Osteocyte (in vitro differentiated cells): ENCODE data around the gene AFP. TPM values are rescaled to one million over a fixed set of nuclear protein-coding genes. Genes with fewer than 3 reads are reported as not detected.

ENCODE experiments used
- DNase-seq: peaks from one replicate; pipeline ENCODE4 v3.0.0; 2021; ENCODE audit warnings: mixed read lengths; ENCODE audit not compliant: unreplicated experiment; ENCODE audit errors: extremely low spot score
- H3K27ac Mint-ChIP-seq: one replicate; pipeline ENCODE4 v1.8.0; 2021; ENCODE audit warnings: mild to moderate bottlenecking, mixed read lengths; ENCODE audit not compliant: unreplicated experiment
- H3K27me3 Mint-ChIP-seq: one replicate; pipeline ENCODE4 v1.8.0; 2021; ENCODE audit warnings: mixed read lengths; ENCODE audit not compliant: unreplicated experiment
- H3K36me3 Mint-ChIP-seq: one replicate; pipeline ENCODE4 v1.8.0; 2021; ENCODE audit warnings: mixed read lengths; ENCODE audit not compliant: unreplicated experiment
- H3K4me1 Mint-ChIP-seq: one replicate; pipeline ENCODE4 v1.8.0; 2021; ENCODE audit warnings: mixed read lengths; ENCODE audit not compliant: unreplicated experiment
- H3K4me3 Mint-ChIP-seq: one replicate; pipeline ENCODE4 v1.8.0; 2021; ENCODE audit warnings: mild to moderate bottlenecking, moderate library complexity, mixed read lengths; ENCODE audit not compliant: unreplicated experiment
- H3K9me3 Mint-ChIP-seq: one replicate; pipeline ENCODE4 v1.8.0; 2021; ENCODE audit warnings: mixed read lengths; ENCODE audit not compliant: unreplicated experiment
- total RNA-seq: library from RNA; stranded (reverse); gene quantifications from 2 replicates; pipeline ENCODE4 v1.2.1, GENCODE V29; 2021
- TF ChIP-seq, protein P1 (sequence below): fragments of 200-600 bp; sonication (generic); IDR thresholded peaks from 2 replicates; pipeline ENCODE4 v1.5.0; 2021; ENCODE audit warnings: antibody characterized with exemption, mild to moderate bottlenecking, moderate library complexity

The AFP gene
- total RNA-seq, 1 donor from 2014 or later, result not detected

DNA sequence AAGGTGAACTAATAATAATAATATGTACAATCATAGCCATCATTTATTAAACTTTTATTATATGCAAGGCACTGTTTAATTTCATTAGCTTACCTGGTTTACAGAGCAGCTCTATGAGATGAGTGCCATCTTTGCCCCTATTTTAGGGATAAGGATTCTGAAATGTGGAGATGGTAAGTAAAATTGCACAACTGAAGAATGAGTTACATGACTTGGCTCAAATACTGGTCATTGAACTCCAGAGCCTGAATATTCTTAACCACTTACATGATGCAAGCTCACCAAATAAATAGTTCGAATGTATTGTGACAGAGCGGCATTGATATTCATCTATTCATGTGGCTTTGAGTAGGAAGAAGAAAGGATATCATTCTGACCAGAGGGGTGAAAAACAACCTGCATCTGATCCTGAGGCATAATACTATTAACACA is 20.2 kb upstream of the AFP start:
- H3K4me3 Mint-ChIP-seq, result no peak overlapping the region
- TF ChIP-seq, protein P1, sequence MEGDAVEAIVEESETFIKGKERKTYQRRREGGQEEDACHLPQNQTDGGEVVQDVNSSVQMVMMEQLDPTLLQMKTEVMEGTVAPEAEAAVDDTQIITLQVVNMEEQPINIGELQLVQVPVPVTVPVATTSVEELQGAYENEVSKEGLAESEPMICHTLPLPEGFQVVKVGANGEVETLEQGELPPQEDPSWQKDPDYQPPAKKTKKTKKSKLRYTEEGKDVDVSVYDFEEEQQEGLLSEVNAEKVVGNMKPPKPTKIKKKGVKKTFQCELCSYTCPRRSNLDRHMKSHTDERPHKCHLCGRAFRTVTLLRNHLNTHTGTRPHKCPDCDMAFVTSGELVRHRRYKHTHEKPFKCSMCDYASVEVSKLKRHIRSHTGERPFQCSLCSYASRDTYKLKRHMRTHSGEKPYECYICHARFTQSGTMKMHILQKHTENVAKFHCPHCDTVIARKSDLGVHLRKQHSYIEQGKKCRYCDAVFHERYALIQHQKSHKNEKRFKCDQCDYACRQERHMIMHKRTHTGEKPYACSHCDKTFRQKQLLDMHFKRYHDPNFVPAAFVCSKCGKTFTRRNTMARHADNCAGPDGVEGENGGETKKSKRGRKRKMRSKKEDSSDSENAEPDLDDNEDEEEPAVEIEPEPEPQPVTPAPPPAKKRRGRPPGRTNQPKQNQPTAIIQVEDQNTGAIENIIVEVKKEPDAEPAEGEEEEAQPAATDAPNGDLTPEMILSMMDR, result no peak
- H3K27me3 Mint-ChIP-seq, result peaks cover 24% of the 10 kb centered on the region
- no peaks in the 10 kb centered on the region for H3K9me3 Mint-ChIP-seq
- H3K4me1 Mint-ChIP-seq, result no peaks in the 10 kb centered on the region
- no peak for DNase-seq
- no peaks in the 10 kb centered on the region for H3K36me3 Mint-ChIP-seq
- H3K27ac Mint-ChIP-seq, result no peak overlapping the region

DNA sequence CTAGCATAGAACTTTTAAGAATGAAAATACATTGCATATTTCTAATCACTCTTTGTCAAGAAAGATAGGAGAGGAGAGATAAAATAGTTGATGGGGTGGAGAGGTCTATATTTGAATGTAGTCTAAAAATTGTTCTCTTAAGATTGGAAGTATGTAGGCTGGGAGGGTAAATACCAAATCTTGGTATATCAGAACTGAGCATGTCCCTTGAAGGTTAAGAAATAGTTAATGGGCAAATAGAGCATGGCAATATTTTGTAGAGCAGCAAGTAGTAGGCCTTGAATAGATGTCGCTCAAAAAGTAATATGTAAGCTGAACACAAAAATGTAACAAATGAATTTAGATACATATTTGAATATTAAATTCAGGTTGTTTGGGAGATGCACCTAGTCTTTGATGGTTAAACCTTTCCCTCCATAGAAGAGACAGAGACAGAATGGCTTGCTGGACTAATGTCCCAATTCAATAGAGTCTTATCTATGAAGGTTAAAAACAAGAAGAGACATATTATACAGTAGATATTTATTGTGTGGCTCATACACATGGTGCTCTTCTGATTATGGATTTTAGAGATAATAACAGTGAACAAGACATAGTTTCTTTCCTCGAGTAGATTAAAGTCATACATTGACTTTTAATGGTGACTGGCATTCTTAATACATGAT is 19.5 kb upstream of the AFP start:
- H3K4me1 Mint-ChIP-seq, result no peaks in the 10 kb centered on the region
- H3K9me3 Mint-ChIP-seq, result no peaks in the 10 kb centered on the region
- H3K36me3 Mint-ChIP-seq, result no peaks in the 10 kb centered on the region
- H3K4me3 Mint-ChIP-seq, result no peak overlapping the region
- no peak for DNase-seq
- H3K27ac Mint-ChIP-seq, result no peak overlapping the region
- TF ChIP-seq, protein P1, result no peak
- peaks cover 19% of the 10 kb centered on the region for H3K27me3 Mint-ChIP-seq

DNA sequence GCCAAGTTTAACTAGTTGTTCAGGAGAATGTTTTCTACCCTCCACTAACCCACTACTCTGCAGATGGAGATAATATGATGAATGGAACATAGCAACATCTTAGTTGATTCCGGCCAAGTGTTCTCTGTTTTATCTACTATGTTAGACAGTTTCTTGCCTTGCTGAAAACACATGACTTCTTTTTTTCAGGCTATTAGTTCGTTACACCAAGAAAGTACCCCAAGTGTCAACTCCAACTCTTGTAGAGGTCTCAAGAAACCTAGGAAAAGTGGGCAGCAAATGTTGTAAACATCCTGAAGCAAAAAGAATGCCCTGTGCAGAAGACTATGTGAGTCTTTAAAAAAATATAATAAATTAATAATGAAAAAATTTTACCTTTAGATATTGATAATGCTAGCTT is 18.7 kb upstream of the AFP start:
- Mint-ChIP-seq H3K36me3 (no peaks in the 10 kb centered on the region), H3K9me3 (no peaks in the 10 kb centered on the region), H3K4me1 (no peaks in the 10 kb centered on the region), H3K27me3 (peaks cover 18% of the 10 kb centered on the region), H3K4me3 (no peak overlapping the region), H3K27ac (no peak overlapping the region)
- DNase-seq, result no peak
- TF ChIP-seq, protein P1, result no peak

DNA sequence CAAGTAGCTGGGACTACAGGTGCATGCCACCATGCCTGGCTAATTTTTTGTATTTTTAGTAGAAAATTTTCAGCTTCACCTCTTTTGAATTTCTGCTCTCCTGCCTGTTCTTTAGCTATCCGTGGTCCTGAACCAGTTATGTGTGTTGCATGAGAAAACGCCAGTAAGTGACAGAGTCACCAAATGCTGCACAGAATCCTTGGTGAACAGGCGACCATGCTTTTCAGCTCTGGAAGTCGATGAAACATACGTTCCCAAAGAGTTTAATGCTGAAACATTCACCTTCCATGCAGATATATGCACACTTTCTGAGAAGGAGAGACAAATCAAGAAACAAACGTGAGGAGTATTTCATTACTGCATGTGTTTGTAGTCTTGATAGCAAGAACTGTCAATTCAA is 18.0 kb upstream of the AFP start:
- no peak for DNase-seq
- H3K27ac Mint-ChIP-seq, result no peak overlapping the region
- H3K4me1 Mint-ChIP-seq, result no peaks in the 10 kb centered on the region
- H3K27me3 Mint-ChIP-seq, result peaks cover 17% of the 10 kb centered on the region
- H3K4me3 Mint-ChIP-seq, result no peak overlapping the region
- H3K36me3 Mint-ChIP-seq, result no peaks in the 10 kb centered on the region
- TF ChIP-seq, protein P1, result no peak
- no peaks in the 10 kb centered on the region for H3K9me3 Mint-ChIP-seq

DNA sequence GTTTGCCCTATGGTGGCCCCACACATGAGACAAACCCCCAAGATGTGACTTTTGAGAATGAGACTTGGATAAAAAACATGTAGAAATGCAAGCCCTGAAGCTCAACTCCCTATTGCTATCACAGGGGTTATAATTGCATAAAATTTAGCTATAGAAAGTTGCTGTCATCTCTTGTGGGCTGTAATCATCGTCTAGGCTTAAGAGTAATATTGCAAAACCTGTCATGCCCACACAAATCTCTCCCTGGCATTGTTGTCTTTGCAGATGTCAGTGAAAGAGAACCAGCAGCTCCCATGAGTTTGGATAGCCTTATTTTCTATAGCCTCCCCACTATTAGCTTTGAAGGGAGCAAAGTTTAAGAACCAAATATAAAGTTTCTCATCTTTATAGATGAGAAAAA is 17.3 kb upstream of the AFP start:
- Mint-ChIP-seq H3K27me3 (peaks cover 20% of the 10 kb centered on the region), H3K4me3 (no peak overlapping the region), H3K36me3 (no peaks in the 10 kb centered on the region), H3K9me3 (no peaks in the 10 kb centered on the region), H3K27ac (no peak overlapping the region), H3K4me1 (no peaks in the 10 kb centered on the region)
- no peak for DNase-seq
- TF ChIP-seq, protein P1, result no peak
